K562 (cell line): Measurements from ENCODE around the gene SULT2B1. TPM values are rescaled to one million over a fixed set of nuclear protein-coding genes. Genes with fewer than 3 reads are reported as not detected.
A peak's percentile ranks its signal among the peaks of the same experiment; 100 is the strongest.

Source experiments
- BHLHE40 ChIP-seq: IDR thresholded peaks from 2 replicates; pipeline ENCODE4 v1.6.1; 2011; ENCODE audit warnings: low read length, improper control_type of control experiment
- C11orf30 ChIP-seq: fragments of 450-650 bp; IDR thresholded peaks from 2 replicates; pipeline ENCODE4 v1.6.1; 2016; ENCODE audit warnings: low read depth, mild to moderate bottlenecking
- CBX5 ChIP-seq: IDR thresholded peaks from 2 replicates; pipeline ENCODE4 v1.6.1; 2014; ENCODE audit warnings: low read depth, borderline replicate concordance
- FOSL1 ChIP-seq: fragments of 200-800 bp; sonication (Bioruptor generic); conservative IDR thresholded peaks from 2 replicates; pipeline ENCODE4 v1.6.1; 2016; ENCODE audit warnings: missing genetic modification characterization, missing compliant biosample characterization
- GABPA ChIP-seq: fragments of 200-800 bp; sonication (Bioruptor generic); conservative IDR thresholded peaks from 2 replicates; pipeline ENCODE4 v1.6.1; 2016; ENCODE audit warnings: low read depth, missing genetic modification characterization, missing compliant biosample characterization
- L3MBTL2 ChIP-seq: fragments of 450-650 bp; IDR thresholded peaks from 2 replicates; pipeline ENCODE4 v1.6.1; 2016; ENCODE audit warnings: mild to moderate bottlenecking, moderate library complexity
- NFRKB ChIP-seq: fragments of 450-650 bp; IDR thresholded peaks from 2 replicates; pipeline ENCODE4 v1.6.1; 2016; ENCODE audit warnings: low read depth
- PML ChIP-seq: IDR thresholded peaks from 2 replicates; pipeline ENCODE4 v1.6.1; 2012; ENCODE audit warnings: low read length, inconsistent platforms
- RBM34 ChIP-seq: fragments of 200-400 bp; formaldehyde crosslinking; IDR thresholded peaks from 2 replicates; pipeline ENCODE4 v1.6.1; 2018; ENCODE audit warnings: low read length, borderline replicate concordance; ENCODE audit not compliant: insufficient read depth
- SMAD3 ChIP-seq: fragments of 450-650 bp; formaldehyde crosslinking; conservative IDR thresholded peaks from 2 replicates; pipeline ENCODE4 v1.4.0; 2020; ENCODE audit warnings: mild to moderate bottlenecking
- SOX6 ChIP-seq: fragments of 450-650 bp; IDR thresholded peaks from 2 replicates; pipeline ENCODE4 v1.6.1; 2014; ENCODE audit warnings: mild to moderate bottlenecking
- TAF9B ChIP-seq: fragments of 450-650 bp; IDR thresholded peaks from 2 replicates; pipeline ENCODE4 v1.6.1; 2018; ENCODE audit warnings: mild to moderate bottlenecking; ENCODE audit not compliant: partially characterized antibody
- TGIF2 ChIP-seq: sonication (generic); formaldehyde crosslinking; IDR thresholded peaks from 2 replicates; pipeline ENCODE4 v1.8.1; 2022; ENCODE audit warnings: mild to moderate bottlenecking, missing genetic modification reagents, moderate library complexity
- TRIM25 ChIP-seq: fragments of 450-650 bp; IDR thresholded peaks from 2 replicates; pipeline ENCODE4 v1.7.0; 2016; ENCODE audit warnings: borderline replicate concordance
- ZFX ChIP-seq: sonication (generic); formaldehyde crosslinking; IDR thresholded peaks from 2 replicates; pipeline ENCODE4 v1.8.0; 2022; ENCODE audit warnings: mild to moderate bottlenecking, missing genetic modification reagents, moderate library complexity
- ZNF354B ChIP-seq: fragments of 250-450 bp; sonication (Bioruptor Pico); IDR thresholded peaks from 2 replicates; pipeline ENCODE4 v1.4.0; 2020
- ZNF583 ChIP-seq: fragments of 250-450 bp; sonication (Bioruptor Pico); IDR thresholded peaks from 2 replicates; pipeline ENCODE4 v1.4.0; 2020
- polyA plus RNA-seq, 8 experiments: library from polyadenylated mRNA; depleted of rRNA in 4 of 8; stranded (reverse) in 5 of 8; unstranded in 3 of 8; fragments of >200 nt; fragmentation: Nextera tagmentation in 2 of 8; fragmentation: Illumina TruSeq in 1 of 8; extraction: Ambion mirVana in 2 of 8; extraction: Trizol in 1 of 8; gene quantifications; 2 replicates each; pipeline versions ENCODE4 v1.2.1 to v1.2.3, GENCODE V29; 2011 to 2014; ENCODE audit warnings: inconsistent platforms in 1 of 8, missing spikeins in 1 of 8
- total RNA-seq, 7 experiments: library from RNA; depleted of rRNA in 6 of 7; stranded (reverse); fragments of >200 nt in 6 of 7; fragmentation: Illumina TruSeq in 2 of 7; extraction: Trizol in 2 of 7; gene quantifications; 2 replicates each; pipeline versions ENCODE4 v1.2.1 to v1.2.3, GENCODE V29; 2011 to 2021; ENCODE audit warnings: low replicate concordance in 1 of 7
- TF ChIP-seq, protein P1 (sequence below): fragments of 250-450 bp; sonication (Bioruptor Pico); IDR thresholded peaks from 2 replicates; pipeline ENCODE4 v1.4.0; 2020; ENCODE audit warnings: mild to moderate bottlenecking, moderate library complexity
- TF ChIP-seq, protein P2 (sequence below): fragments of 200-800 bp; sonication (Bioruptor generic); IDR thresholded peaks from 2 replicates; pipeline ENCODE4 v1.6.1; 2017; ENCODE audit warnings: missing genetic modification characterization, missing compliant biosample characterization
- TF ChIP-seq, protein P3 (sequence below): sonication (generic); formaldehyde crosslinking; IDR thresholded peaks from 2 replicates; pipeline ENCODE4 v1.5.0; 2020; ENCODE audit warnings: missing genetic modification reagents

Gene SULT2B1
- total and polyA plus RNA-seq, 9 of the 15 experiments (the other 6 are each of a cell fraction or from before 2014, with no cell fraction given): 0.09 to 0.62 (median 0.22) TPM; not detected in 2

GRCh38 chr19:48634424-48635262 is 82.7 kb downstream of the SULT2B1 start (continued):
- TF ChIP-seq, protein P1, sequence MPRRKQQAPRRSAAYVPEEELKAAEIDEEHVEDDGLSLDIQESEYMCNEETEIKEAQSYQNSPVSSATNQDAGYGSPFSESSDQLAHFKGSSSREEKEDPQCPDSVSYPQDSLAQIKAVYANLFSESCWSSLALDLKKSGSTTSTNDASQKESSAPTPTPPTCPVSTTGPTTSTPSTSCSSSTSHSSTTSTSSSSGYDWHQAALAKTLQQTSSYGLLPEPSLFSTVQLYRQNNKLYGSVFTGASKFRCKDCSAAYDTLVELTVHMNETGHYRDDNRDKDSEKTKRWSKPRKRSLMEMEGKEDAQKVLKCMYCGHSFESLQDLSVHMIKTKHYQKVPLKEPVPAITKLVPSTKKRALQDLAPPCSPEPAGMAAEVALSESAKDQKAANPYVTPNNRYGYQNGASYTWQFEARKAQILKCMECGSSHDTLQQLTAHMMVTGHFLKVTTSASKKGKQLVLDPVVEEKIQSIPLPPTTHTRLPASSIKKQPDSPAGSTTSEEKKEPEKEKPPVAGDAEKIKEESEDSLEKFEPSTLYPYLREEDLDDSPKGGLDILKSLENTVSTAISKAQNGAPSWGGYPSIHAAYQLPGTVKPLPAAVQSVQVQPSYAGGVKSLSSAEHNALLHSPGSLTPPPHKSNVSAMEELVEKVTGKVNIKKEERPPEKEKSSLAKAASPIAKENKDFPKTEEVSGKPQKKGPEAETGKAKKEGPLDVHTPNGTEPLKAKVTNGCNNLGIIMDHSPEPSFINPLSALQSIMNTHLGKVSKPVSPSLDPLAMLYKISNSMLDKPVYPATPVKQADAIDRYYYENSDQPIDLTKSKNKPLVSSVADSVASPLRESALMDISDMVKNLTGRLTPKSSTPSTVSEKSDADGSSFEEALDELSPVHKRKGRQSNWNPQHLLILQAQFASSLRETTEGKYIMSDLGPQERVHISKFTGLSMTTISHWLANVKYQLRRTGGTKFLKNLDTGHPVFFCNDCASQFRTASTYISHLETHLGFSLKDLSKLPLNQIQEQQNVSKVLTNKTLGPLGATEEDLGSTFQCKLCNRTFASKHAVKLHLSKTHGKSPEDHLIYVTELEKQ (CRISPR knock-in tag): no peak
- TF ChIP-seq RBM34: no peak
- peak; percentile 51 for TF ChIP-seq ZFX
- peak; percentile 85 for TF ChIP-seq L3MBTL2
- peak; percentile 31; the same call in 1 of the 2 replicates for TF ChIP-seq NFRKB
- peak; percentile 62; the same call in 1 of the 2 replicates for TF ChIP-seq SMAD3
- TF ChIP-seq GABPA (tag): peak; percentile 37; the same call in 1 of the 2 replicates
- no peak for TF ChIP-seq C11orf30
- TF ChIP-seq TGIF2: no peak
- no peak for TF ChIP-seq TRIM25
- no peak for TF ChIP-seq TAF9B
- TF ChIP-seq ZNF354B (CRISPR knock-in tag): no peak
- TF ChIP-seq ZNF583 (CRISPR knock-in tag): 0 out of 2 replicates have a peak, but pooled peaks have one; percentile 36
- TF ChIP-seq, protein P2, sequence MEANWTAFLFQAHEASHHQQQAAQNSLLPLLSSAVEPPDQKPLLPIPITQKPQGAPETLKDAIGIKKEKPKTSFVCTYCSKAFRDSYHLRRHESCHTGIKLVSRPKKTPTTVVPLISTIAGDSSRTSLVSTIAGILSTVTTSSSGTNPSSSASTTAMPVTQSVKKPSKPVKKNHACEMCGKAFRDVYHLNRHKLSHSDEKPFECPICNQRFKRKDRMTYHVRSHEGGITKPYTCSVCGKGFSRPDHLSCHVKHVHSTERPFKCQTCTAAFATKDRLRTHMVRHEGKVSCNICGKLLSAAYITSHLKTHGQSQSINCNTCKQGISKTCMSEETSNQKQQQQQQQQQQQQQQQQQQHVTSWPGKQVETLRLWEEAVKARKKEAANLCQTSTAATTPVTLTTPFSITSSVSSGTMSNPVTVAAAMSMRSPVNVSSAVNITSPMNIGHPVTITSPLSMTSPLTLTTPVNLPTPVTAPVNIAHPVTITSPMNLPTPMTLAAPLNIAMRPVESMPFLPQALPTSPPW (CRISPR knock-in tag): peak; percentile 99
- TF ChIP-seq SOX6: peak; percentile 71
- no peak for TF ChIP-seq CBX5
- peak; percentile 100 for TF ChIP-seq BHLHE40
- TF ChIP-seq, protein P3, sequence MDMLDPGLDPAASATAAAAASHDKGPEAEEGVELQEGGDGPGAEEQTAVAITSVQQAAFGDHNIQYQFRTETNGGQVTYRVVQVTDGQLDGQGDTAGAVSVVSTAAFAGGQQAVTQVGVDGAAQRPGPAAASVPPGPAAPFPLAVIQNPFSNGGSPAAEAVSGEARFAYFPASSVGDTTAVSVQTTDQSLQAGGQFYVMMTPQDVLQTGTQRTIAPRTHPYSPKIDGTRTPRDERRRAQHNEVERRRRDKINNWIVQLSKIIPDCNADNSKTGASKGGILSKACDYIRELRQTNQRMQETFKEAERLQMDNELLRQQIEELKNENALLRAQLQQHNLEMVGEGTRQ (CRISPR knock-in tag): peak; percentile 96
- 0 out of 2 replicates have a peak, but pooled peaks have one; percentile 21 for TF ChIP-seq FOSL1 (tag)
- peak; percentile 16; the same call in 1 of the 2 replicates for TF ChIP-seq PML
